Measurements from ENCODE around the gene ZCCHC4.

DNA sequence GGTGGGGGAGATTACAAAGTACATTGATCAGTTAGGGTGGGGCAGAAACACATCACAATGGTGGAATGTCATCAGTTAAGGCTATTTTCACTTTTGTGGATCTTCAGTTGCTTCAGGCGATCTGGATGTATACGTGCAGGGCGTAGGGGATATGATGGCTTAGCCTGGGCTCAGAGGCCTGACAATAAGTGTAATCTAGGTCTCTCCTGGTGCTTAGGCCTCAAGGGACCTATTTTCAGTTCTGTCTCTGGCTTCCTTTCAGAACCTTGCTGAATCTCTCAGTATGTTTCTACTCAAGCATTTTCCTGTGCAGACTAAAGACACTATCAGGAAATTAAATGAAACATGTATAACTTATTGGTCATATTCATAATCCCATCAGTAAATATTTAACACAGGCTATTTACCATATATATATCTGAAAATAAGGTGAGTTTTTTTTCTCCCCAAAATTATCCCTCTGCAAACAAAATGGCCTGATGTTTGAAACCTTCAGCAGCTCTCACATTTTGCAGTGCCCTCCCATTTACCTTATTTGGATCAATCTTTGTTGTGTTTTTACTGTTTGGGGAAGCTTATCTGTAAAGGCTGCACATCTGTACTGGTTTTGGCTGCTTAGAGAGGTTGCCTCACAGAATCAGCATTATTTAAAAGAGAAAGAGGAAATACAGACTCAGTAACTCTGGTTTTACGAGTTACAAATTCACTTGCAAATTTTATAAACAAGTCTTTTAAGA, 2.3 kb upstream of the ZCCHC4 start:
- TF ChIP-seq, protein P1, sequence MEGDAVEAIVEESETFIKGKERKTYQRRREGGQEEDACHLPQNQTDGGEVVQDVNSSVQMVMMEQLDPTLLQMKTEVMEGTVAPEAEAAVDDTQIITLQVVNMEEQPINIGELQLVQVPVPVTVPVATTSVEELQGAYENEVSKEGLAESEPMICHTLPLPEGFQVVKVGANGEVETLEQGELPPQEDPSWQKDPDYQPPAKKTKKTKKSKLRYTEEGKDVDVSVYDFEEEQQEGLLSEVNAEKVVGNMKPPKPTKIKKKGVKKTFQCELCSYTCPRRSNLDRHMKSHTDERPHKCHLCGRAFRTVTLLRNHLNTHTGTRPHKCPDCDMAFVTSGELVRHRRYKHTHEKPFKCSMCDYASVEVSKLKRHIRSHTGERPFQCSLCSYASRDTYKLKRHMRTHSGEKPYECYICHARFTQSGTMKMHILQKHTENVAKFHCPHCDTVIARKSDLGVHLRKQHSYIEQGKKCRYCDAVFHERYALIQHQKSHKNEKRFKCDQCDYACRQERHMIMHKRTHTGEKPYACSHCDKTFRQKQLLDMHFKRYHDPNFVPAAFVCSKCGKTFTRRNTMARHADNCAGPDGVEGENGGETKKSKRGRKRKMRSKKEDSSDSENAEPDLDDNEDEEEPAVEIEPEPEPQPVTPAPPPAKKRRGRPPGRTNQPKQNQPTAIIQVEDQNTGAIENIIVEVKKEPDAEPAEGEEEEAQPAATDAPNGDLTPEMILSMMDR (IDR thresholded peaks at IDR 0.05 in 4 of 5, conservative IDR thresholded peaks at IDR 0.05 in 1 of 5) = no peak
- no peak for TF ChIP-seq POLR2A (IDR thresholded peaks at IDR 0.05)

Data from gastrocnemius medialis (tissue), 4 donors.